A549 (cell line): ENCODE results near the gene KCNE4.

Experiments used
- CHD2 ChIP-seq: fragments of 150-350 bp; IDR thresholded peaks from 2 replicates; pipeline ENCODE4 v1.6.1; 2014; ENCODE audit warnings: low read length; ENCODE audit not compliant: partially characterized antibody
- CTCF ChIP-seq: fragments of >200 bp; sonication (Bioruptor Twin); formaldehyde crosslinking; IDR thresholded peaks from 3 replicates; pipeline ENCODE4 v1.5.1; 2016
- ELK1 ChIP-seq: fragments of 150-350 bp; IDR thresholded peaks from 2 replicates; pipeline ENCODE4 v1.6.1; 2014; ENCODE audit warnings: low read depth, mild to moderate bottlenecking, low read length
- JUNB ChIP-seq: fragments of >200 bp; sonication (Bioruptor Twin); formaldehyde crosslinking; IDR thresholded peaks from 2 replicates; pipeline ENCODE4 v1.6.1; 2016
- KDM1A ChIP-seq: fragments of 200-600 bp; sonication (generic); IDR thresholded peaks from 2 replicates; pipeline ENCODE4 v1.6.1; 2016; ENCODE audit warnings: low read depth, mild to moderate bottlenecking
- KDM5A ChIP-seq: fragments of 200-600 bp; sonication (generic); IDR thresholded peaks from 2 replicates; pipeline ENCODE4 v1.6.1; 2016; ENCODE audit warnings: antibody characterized with exemption, mild to moderate bottlenecking
- MAX ChIP-seq: IDR thresholded peaks from 2 replicates; pipeline ENCODE4 v1.6.1; 2012
- MYC ChIP-seq: IDR thresholded peaks from 2 replicates; pipeline ENCODE4 v1.6.1; 2012; ENCODE audit warnings: mild to moderate bottlenecking, inconsistent platforms, low read length, improper control_type of control experiment, borderline replicate concordance
- PHF8 ChIP-seq: fragments of 200-600 bp; sonication (generic); IDR thresholded peaks from 2 replicates; pipeline ENCODE4 v1.6.1; 2016; ENCODE audit warnings: low read depth, mild to moderate bottlenecking, antibody characterized with exemption, moderate library complexity, borderline replicate concordance
- POLR2A ChIP-seq: IDR thresholded peaks from 2 replicates; pipeline ENCODE4 v1.6.1; 2012; ENCODE audit warnings: mild to moderate bottlenecking, low read length
- RAD21 ChIP-seq, 2 experiments: fragments of >200 bp in 1 of 2; sonication (Bioruptor Twin) in 1 of 2; formaldehyde crosslinking in 1 of 2; IDR thresholded peaks in 1 of 2; conservative IDR thresholded peaks in 1 of 2; 2 replicates in 1 of 2; 3 replicates in 1 of 2; pipeline ENCODE4 v1.6.1; 2012 to 2018; ENCODE audit warnings: inconsistent platforms in 1 of 2
- RCOR1 ChIP-seq: fragments of 150-350 bp; IDR thresholded peaks from 2 replicates; pipeline ENCODE4 v1.6.1; 2014; ENCODE audit warnings: antibody characterized with exemption, low read length, low read depth
- ZFP36 ChIP-seq: fragments of 450-650 bp; IDR thresholded peaks from 2 replicates; pipeline ENCODE4 v1.6.1; 2014; ENCODE audit warnings: borderline replicate concordance; ENCODE audit not compliant: partially characterized antibody
- ZSCAN20 ChIP-seq: fragments of 250-450 bp; sonication (Bioruptor Pico); IDR thresholded peaks from 2 replicates; pipeline ENCODE4 v1.8.0; 2022; ENCODE audit warnings: mild to moderate bottlenecking, moderate library complexity

GRCh38 chr2:223099561-223099960, 47.6 kb downstream of the KCNE4 start:
- TF ChIP-seq CTCF = no peak
- no peak for TF ChIP-seq RCOR1
- no peak for TF ChIP-seq RAD21 (conservative IDR thresholded peaks at IDR 0.05 in 1 of 2, IDR thresholded peaks at IDR 0.05 in 1 of 2)
- TF ChIP-seq POLR2A = no peak
- no peak for TF ChIP-seq MAX
- no peak for TF ChIP-seq JUNB
- no peak for TF ChIP-seq KDM1A
- TF ChIP-seq KDM5A = no peak
- no peak for TF ChIP-seq ELK1
- TF ChIP-seq PHF8 = no peak
- TF ChIP-seq ZSCAN20 (CRISPR knock-in tag) = no peak
- no peak for TF ChIP-seq CHD2
- no peak for TF ChIP-seq ZFP36
- TF ChIP-seq MYC = no peak
